ENCODE results near the gene LRG1.

LRG1 gene

DNA sequence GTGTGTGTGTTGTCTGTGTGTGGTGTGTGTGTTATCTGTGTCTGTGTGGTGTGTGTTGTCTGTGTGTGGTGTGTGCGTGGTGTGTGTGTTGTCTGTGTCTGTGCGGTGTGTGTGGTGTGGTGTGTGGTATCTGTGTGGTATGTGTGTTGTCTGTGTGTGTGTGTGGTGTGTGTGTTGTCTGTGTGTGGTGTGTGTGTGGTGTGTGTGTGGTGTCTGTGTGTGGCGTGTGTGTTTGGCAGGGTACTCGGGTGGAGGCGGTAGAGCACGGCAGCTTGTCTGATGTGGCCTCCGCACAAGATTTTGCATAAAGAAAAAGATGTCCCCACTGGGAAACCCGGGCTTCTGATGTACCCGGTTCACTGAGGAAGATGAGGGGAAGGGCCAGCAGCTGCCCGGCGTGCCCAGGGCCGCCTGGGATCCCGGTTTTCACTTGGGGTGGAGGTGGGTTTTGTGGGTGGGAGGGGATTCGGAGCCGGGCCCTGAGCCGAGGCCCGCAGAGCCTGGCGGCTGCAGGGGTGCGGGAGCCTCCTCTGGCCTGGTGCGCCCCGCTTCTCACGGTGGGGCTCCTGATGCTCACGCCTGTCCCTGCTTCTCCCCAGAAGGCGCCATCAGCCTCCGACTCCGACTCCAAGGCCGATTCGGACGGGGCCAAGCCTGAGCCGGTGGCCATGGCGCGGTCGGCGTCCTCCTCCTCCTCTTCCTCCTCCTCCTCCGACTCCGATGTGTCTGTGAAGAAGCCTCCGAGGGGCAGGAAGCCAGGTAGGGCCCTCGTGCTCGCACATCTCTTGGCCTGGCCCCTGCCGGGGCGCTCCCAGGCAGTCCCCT is 46.5 kb downstream of the LRG1 start:
- no peak for DNase-seq (ENCODE audit: low spot score)

- DNase-seq (ENCODE audit: low spot score): no peak
These were observed 47.3 kb downstream of the LRG1 start for GRCh38 chr19:4492337-4493103.

DNA sequence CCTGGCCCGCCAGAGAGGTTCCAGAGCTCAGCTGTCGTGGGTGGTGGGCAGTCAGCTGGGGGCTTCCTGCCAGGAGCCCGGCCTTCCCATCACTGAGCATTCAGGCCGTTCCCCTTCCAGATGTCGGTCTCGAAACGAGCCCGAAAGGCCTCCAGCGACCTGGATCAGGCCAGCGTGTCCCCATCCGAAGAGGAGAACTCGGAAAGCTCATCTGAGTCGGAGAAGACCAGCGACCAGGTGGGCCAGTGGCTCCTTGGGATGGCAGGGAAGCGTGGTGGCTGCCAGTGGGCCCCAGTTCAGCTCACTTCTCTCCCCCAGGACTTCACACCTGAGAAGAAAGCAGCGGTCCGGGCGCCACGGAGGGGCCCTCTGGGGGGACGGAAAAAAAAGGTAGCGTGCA is 48.4 kb downstream of the LRG1 start:
- DNase-seq (ENCODE audit: low spot score): no peak

DNA sequence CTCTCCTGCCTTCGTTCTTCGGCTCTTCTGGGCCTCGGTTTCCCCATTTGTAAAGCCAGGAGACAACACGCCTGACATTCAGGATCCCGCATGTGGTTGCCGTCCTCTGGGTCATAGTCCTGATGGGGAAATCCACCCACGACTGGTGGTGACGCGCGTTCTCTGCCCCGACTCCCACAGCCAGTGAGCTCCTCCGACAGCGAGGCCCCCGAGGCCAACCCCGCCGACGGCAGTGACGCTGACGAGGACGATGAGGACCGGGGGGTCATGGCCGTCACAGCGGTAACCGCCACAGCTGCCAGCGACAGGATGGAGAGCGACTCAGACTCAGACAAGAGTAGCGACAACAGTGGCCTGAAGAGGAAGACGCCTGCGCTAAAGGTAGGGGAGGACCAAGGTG is 51.3 kb downstream of the LRG1 start:
- DNase-seq (ENCODE audit: low spot score): no peak

- DNase-seq (ENCODE audit: low spot score): no peak
These were observed 52.3 kb downstream of the LRG1 start for GRCh38 chr19:4487572-4487971.

Data from RKO (cell line).